H1 (cell line): ENCODE data around the gene KCNMA1.

Experiments used
- CBX5 ChIP-seq: fragments of 300-800, 300-1000 bp; sonication (generic); IDR thresholded peaks from 2 replicates; pipeline ENCODE4 v1.7.1; 2016; ENCODE audit warnings: antibody characterized with exemption, low read length, low read depth
- GABPA ChIP-seq: IDR thresholded peaks from 2 replicates; pipeline ENCODE4 v1.6.1; 2011; ENCODE audit warnings: mild to moderate bottlenecking, low read length, moderate library complexity, borderline replicate concordance; ENCODE audit not compliant: insufficient read depth
- KDM1A ChIP-seq: fragments of 200-600, 300-600 bp; sonication (generic); IDR thresholded peaks from 2 replicates; pipeline ENCODE4 v1.7.1; 2016; ENCODE audit warnings: mild to moderate bottlenecking, low read length, borderline replicate concordance
- POLR2A ChIP-seq, 2 experiments: IDR thresholded peaks; 1 replicate in 1 of 2; 2 replicates in 1 of 2; pipeline ENCODE4 v1.6.1; 2011; ENCODE audit warnings: low read depth in 2 of 2, low read length in 2 of 2, mild to moderate bottlenecking in 2 of 2; ENCODE audit errors: control extremely low read depth in 1 of 2
- TAF1 ChIP-seq: IDR thresholded peaks from 2 replicates; pipeline ENCODE4 v1.6.1; 2011; ENCODE audit warnings: mild to moderate bottlenecking, low read depth, low read length
- TAF7 ChIP-seq: optimal IDR thresholded peaks from 2 replicates; pipeline ENCODE3; 2011; ENCODE audit warnings: low read depth, mild to moderate bottlenecking, inconsistent platforms, low read length, moderate library complexity, borderline replicate concordance
- TF ChIP-seq, protein P1 (sequence below), 3 experiments: IDR thresholded peaks; 1 replicate in 2 of 3; 2 replicates in 1 of 3; pipeline versions ENCODE4 v1.5.1 to v1.6.1; 2011; ENCODE audit warnings: low read length in 3 of 3, mild to moderate bottlenecking in 3 of 3, inconsistent platforms in 2 of 3, low read depth in 1 of 3, moderate library complexity in 1 of 3; ENCODE audit not compliant: insufficient read depth in 1 of 3; ENCODE audit errors: control extremely low read depth in 1 of 3
- TF ChIP-seq, protein P2 (sequence below): IDR thresholded peaks from 2 replicates; pipeline ENCODE4 v1.6.1; 2012; ENCODE audit warnings: inconsistent platforms

DNA sequence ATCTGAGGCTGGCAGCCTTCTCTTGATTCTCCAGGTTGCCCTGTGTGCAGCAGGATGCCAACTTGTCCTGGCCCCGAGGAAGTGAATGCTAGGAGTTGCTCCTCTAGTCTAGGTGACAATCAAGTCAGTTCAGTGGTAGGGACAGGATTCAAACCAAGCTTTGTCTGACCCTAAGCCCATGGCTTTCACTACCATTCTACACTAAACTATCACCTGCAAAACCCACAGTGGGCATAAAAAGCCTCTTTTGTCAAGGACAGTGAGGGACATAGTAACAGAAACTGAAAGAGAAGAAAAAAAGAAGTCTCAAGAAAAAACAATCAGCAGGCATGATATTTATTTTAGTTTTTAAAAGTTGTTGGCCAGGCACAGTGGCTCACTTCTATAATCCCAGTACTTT lies 33.5 kb downstream of the KCNMA1 start:
- TF ChIP-seq TAF1: no peak
- TF ChIP-seq, protein P1, sequence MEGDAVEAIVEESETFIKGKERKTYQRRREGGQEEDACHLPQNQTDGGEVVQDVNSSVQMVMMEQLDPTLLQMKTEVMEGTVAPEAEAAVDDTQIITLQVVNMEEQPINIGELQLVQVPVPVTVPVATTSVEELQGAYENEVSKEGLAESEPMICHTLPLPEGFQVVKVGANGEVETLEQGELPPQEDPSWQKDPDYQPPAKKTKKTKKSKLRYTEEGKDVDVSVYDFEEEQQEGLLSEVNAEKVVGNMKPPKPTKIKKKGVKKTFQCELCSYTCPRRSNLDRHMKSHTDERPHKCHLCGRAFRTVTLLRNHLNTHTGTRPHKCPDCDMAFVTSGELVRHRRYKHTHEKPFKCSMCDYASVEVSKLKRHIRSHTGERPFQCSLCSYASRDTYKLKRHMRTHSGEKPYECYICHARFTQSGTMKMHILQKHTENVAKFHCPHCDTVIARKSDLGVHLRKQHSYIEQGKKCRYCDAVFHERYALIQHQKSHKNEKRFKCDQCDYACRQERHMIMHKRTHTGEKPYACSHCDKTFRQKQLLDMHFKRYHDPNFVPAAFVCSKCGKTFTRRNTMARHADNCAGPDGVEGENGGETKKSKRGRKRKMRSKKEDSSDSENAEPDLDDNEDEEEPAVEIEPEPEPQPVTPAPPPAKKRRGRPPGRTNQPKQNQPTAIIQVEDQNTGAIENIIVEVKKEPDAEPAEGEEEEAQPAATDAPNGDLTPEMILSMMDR (IDR thresholded peaks at IDR 0.05; ENCODE audit: control extremely low read depth in 1 of 3, insufficient read depth in 1 of 3, low read depth in 1 of 3, low read length in 3 of 3): no peak
- TF ChIP-seq POLR2A (IDR thresholded peaks at IDR 0.05; ENCODE audit: control extremely low read depth in 1 of 2, low read depth in 2 of 2, low read length in 2 of 2): no peak
- TF ChIP-seq CBX5: no peak
- TF ChIP-seq KDM1A: no peak
- TF ChIP-seq TAF7: no peak
- TF ChIP-seq GABPA: no peak
- TF ChIP-seq, protein P2, sequence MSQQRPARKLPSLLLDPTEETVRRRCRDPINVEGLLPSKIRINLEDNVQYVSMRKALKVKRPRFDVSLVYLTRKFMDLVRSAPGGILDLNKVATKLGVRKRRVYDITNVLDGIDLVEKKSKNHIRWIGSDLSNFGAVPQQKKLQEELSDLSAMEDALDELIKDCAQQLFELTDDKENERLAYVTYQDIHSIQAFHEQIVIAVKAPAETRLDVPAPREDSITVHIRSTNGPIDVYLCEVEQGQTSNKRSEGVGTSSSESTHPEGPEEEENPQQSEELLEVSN: no peak
